ENCODE measurements around the gene DCBLD2.

DCBLD2 gene

DNA sequence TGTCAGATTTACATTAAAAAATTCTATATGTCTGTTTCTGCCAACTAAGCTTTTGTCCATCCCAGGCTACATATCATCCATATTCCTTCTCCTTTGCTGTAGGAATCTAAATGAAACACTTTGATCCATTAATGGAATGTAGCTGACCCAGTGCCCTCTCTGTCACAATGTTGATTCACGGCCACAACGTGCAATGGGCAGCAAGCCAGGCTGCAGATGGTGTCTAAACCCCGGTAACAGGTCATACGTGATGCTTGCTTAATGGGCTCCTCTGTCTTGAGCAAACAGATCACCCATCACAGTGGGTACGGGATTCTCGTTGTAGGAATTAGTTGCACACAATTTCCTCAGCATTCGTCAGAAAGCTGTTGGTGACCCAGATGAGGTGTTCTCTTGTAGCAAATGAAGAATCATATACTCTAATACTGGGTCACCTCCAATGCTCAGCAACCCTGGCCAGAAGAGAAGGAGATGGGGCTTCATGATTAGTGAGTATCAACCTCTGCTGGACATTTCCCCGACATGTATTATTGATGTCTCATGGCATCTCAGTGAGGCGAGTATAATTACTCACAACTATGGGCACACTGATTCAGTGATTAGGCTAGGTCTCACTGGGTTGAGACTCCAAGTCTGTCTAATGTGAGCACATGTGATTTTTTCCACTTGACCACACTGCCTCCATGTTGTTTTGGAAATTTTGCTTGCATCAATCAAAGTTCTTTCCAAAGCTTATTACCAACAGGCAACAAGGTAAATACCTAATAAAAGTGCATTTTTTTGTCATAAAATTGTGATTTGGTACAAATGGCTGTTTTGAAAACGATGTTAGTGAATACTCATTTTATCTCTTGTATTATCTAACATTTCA lies 12.9 kb upstream of the DCBLD2 start:
- H4K12ac ChIP-seq (ENCODE audit: low read depth, low read length), result no peak overlapping the region
- DNase-seq, result no peak

DNA sequence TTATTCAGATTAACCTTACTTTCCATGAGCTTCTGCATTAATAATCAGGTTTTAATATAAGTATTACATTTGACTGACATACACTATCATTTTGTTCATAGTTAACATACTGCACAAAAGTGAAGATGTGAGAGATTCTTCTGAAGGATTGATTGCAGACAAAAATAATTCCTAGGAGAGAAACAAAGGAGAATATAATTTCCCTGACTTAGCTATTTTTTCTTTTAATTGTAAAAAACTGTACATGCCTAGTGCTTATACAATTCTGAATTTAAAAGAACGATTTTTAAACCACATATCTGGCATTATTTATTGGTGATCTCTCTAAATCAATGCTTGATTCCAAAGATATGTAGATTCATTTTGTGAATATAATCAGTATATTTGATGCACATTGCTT lies 11.0 kb upstream of the DCBLD2 start:
- no peak overlapping the region for H2BK5ac ChIP-seq (ENCODE audit: low read depth, low read length, poor library complexity)

More for the DNA sequence above, 12.9 kb upstream of the DCBLD2 start:
- Histone ChIP-seq H3K9ac (ENCODE audit: low read length) (no peak overlapping the region), H3K4ac (ENCODE audit: low read depth, low read length) (no peak overlapping the region), H3K79me2 (ENCODE audit: control insufficient read depth, insufficient read depth, low read length, poor library complexity) (no peaks in the 10 kb centered on the region), H2BK5ac (ENCODE audit: low read depth, low read length, poor library complexity) (no peak overlapping the region), H3K4me1 (ENCODE audit: control insufficient read depth in 1 of 2, insufficient read depth in 2 of 2, low read length in 2 of 2) (no peaks in the 10 kb centered on the region), H4K8ac (ENCODE audit: low read depth, low read length) (no peak overlapping the region), H3K18ac (ENCODE audit: low read length) (no peak overlapping the region), H3K4me2 (ENCODE audit: low read length) (no peak overlapping the region), H2BK12ac (ENCODE audit: low read length) (no peak overlapping the region), H3K36me3 (ENCODE audit: control insufficient read depth in 1 of 2, insufficient read depth in 2 of 2, low read length in 2 of 2) (no peaks in the 10 kb centered on the region), H3K27ac (ENCODE audit: low read depth, low read length) (no peak overlapping the region), H2BK120ac (ENCODE audit: insufficient read depth, low read length, poor library complexity) (no peak overlapping the region), H4K91ac (ENCODE audit: low read depth, low read length) (no peak overlapping the region), H3K23ac (ENCODE audit: low read length) (no peak overlapping the region), H2AK5ac (ENCODE audit: low read length) (no peak overlapping the region), H3K9me3 (ENCODE audit: insufficient read depth, low read depth, low read length) (no peaks in the 10 kb centered on the region), H3K14ac (ENCODE audit: low read length) (no peak overlapping the region), H2AFZ (ENCODE audit: insufficient read depth, low read length, poor library complexity) (no peak overlapping the region), H3K79me1 (ENCODE audit: low read length) (no peaks in the 10 kb centered on the region), H3K4me3 (ENCODE audit: low read depth, low read length) (no peak overlapping the region), H3K27me3 (ENCODE audit: insufficient read depth, low read length) (no peaks in the 10 kb centered on the region)
- no CpG with 5 or more reads among the region's 10 CpGs for WGBS (ENCODE audit: extremely low coverage, insufficient coverage, insufficient read length)

DNA sequence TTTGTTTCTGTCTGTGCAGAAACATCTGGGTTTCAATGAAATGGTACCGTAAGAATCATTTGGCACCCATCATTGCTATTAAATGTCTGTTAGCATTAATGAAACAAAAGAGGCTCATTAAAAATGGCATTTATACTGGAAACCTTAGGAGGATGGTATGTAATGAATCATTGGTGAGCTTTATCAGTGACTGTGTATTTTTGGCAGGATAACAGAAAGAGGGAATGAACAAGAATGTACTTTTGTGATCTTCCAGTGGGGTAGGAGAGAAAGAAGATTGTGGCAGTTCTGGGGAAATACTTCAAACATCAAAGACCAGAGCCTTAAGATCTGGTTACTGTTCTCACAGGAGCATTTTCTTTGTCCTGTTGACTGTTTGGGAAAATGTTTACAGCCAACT lies 4.7 kb upstream of the DCBLD2 start:
- H3K4me3 ChIP-seq (ENCODE audit: low read depth, low read length), result no peak overlapping the region
- H4K8ac ChIP-seq (ENCODE audit: low read depth, low read length), result no peak overlapping the region
- H4K12ac ChIP-seq (ENCODE audit: low read depth, low read length), result no peak overlapping the region
- no peak overlapping the region for H3K4me2 ChIP-seq (ENCODE audit: low read length)
- H3K79me1 ChIP-seq (ENCODE audit: low read length), result peaks cover 4% of the 10 kb centered on the region
- H4K91ac ChIP-seq (ENCODE audit: low read depth, low read length), result no peak overlapping the region
- H2AK5ac ChIP-seq (ENCODE audit: low read length), result no peak overlapping the region
- H3K14ac ChIP-seq (ENCODE audit: low read length), result no peak overlapping the region
- no peak overlapping the region for H3K18ac ChIP-seq (ENCODE audit: low read length)
- H2BK5ac ChIP-seq (ENCODE audit: low read depth, low read length, poor library complexity), result no peak overlapping the region
- H3K23ac ChIP-seq (ENCODE audit: low read length), result no peak overlapping the region
- H3K9ac ChIP-seq (ENCODE audit: low read length), result no peak overlapping the region
- H2BK120ac ChIP-seq (ENCODE audit: insufficient read depth, low read length, poor library complexity), result no peak overlapping the region
- no peak overlapping the region for H3K27ac ChIP-seq (ENCODE audit: low read depth, low read length)
- no CpG with 5 or more reads among the region's 1 CpG for WGBS (ENCODE audit: extremely low coverage, insufficient coverage, insufficient read length)
- no peak overlapping the region for H2AFZ ChIP-seq (ENCODE audit: insufficient read depth, low read length, poor library complexity)
- peaks cover 2% of the 10 kb centered on the region for H3K79me2 ChIP-seq (ENCODE audit: control insufficient read depth, insufficient read depth, low read length, poor library complexity)
- H3K36me3 ChIP-seq (ENCODE audit: control insufficient read depth in 1 of 2, insufficient read depth in 2 of 2, low read length in 2 of 2), result no peaks in the 10 kb centered on the region
- no peaks in the 10 kb centered on the region for H3K9me3 ChIP-seq (ENCODE audit: insufficient read depth, low read depth, low read length)
- no peaks in the 10 kb centered on the region for H3K4me1 ChIP-seq (ENCODE audit: control insufficient read depth in 1 of 2, insufficient read depth in 2 of 2, low read length in 2 of 2)
- no peak for DNase-seq
- H2BK12ac ChIP-seq (ENCODE audit: low read length), result no peak overlapping the region
- no peak overlapping the region for H3K4ac ChIP-seq (ENCODE audit: low read depth, low read length)
- H3K27me3 ChIP-seq (ENCODE audit: insufficient read depth, low read length), result no peaks in the 10 kb centered on the region

More for the DNA sequence above, 11.0 kb upstream of the DCBLD2 start:
- H3K4me1 ChIP-seq (ENCODE audit: control insufficient read depth in 1 of 2, insufficient read depth in 2 of 2, low read length in 2 of 2), result no peaks in the 10 kb centered on the region
- no peak overlapping the region for H3K4me3 ChIP-seq (ENCODE audit: low read depth, low read length)
- H4K8ac ChIP-seq (ENCODE audit: low read depth, low read length), result no peak overlapping the region
- no peak overlapping the region for H4K91ac ChIP-seq (ENCODE audit: low read depth, low read length)
- no peaks in the 10 kb centered on the region for H3K27me3 ChIP-seq (ENCODE audit: insufficient read depth, low read length)
- no peaks in the 10 kb centered on the region for H3K36me3 ChIP-seq (ENCODE audit: control insufficient read depth in 1 of 2, insufficient read depth in 2 of 2, low read length in 2 of 2)
- H2AK5ac ChIP-seq (ENCODE audit: low read length), result no peak overlapping the region
- no peak overlapping the region for H2AFZ ChIP-seq (ENCODE audit: insufficient read depth, low read length, poor library complexity)
- WGBS (ENCODE audit: extremely low coverage, insufficient coverage, insufficient read length), result no CpG with 5 or more reads among the region's 1 CpG
- DNase-seq, result no peak
- no peak overlapping the region for H4K12ac ChIP-seq (ENCODE audit: low read depth, low read length)
- no peaks in the 10 kb centered on the region for H3K9me3 ChIP-seq (ENCODE audit: insufficient read depth, low read depth, low read length)
- no peak overlapping the region for H3K23ac ChIP-seq (ENCODE audit: low read length)
- no peak overlapping the region for H3K14ac ChIP-seq (ENCODE audit: low read length)
- no peaks in the 10 kb centered on the region for H3K79me2 ChIP-seq (ENCODE audit: control insufficient read depth, insufficient read depth, low read length, poor library complexity)
- H3K9ac ChIP-seq (ENCODE audit: low read length), result no peak overlapping the region
- H3K4me2 ChIP-seq (ENCODE audit: low read length), result no peak overlapping the region
- no peaks in the 10 kb centered on the region for H3K79me1 ChIP-seq (ENCODE audit: low read length)
- no peak overlapping the region for H2BK120ac ChIP-seq (ENCODE audit: insufficient read depth, low read length, poor library complexity)
- H3K4ac ChIP-seq (ENCODE audit: low read depth, low read length), result no peak overlapping the region
- no peak overlapping the region for H2BK12ac ChIP-seq (ENCODE audit: low read length)
- no peak overlapping the region for H3K18ac ChIP-seq (ENCODE audit: low read length)
- H3K27ac ChIP-seq (ENCODE audit: low read depth, low read length), result no peak overlapping the region

DNA sequence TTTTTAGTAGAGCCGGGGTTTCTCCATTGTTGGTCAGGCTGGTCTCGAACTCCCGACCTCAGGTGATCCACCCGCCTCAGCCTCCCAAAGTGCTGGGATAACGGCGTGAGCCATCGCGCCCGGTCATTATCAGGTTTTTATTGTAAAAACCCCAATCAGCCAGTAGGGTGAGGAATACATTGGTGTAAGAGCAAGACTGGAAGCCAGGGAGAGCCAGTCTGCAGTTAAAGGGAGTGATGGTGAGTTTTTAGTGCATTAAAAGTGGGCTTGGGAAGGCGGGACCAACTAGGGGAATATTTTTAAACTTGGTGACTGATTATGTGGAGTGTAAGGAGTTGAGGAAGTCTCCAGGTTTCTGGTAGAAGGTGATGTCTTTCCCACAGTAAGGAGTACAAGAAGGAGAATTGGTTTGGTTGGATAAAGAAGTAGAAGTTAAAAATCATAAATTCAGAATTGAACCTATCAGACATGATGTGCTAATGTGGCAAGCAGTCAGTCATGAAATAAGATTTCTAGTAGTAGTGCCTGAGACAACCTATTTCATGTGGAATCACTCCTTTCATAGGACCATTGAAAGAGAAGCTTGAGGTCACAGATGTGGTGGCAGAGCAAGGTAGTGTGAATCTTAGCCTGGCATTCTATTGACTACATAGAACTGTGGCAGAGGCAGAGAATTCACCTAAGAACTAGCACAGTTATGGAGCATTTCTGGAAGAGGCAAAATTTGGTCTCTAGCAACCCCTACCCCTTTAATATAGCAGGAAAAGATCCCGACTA lies 2.4 kb upstream of the DCBLD2 start:
- peaks cover 6% of the 10 kb centered on the region for H3K79me2 ChIP-seq (ENCODE audit: control insufficient read depth, insufficient read depth, low read length, poor library complexity)
- H3K27ac ChIP-seq (ENCODE audit: low read depth, low read length), result no peak overlapping the region
- H4K91ac ChIP-seq (ENCODE audit: low read depth, low read length), result no peak overlapping the region
- H2BK12ac ChIP-seq (ENCODE audit: low read length), result no peak overlapping the region
- H3K14ac ChIP-seq (ENCODE audit: low read length), result no peak overlapping the region
- H3K9ac ChIP-seq (ENCODE audit: low read length), result no peak overlapping the region
- H2AK5ac ChIP-seq (ENCODE audit: low read length), result no peak overlapping the region
- no peak overlapping the region for H2BK5ac ChIP-seq (ENCODE audit: low read depth, low read length, poor library complexity)
- no peak overlapping the region for H3K23ac ChIP-seq (ENCODE audit: low read length)
- no peak overlapping the region for H4K8ac ChIP-seq (ENCODE audit: low read depth, low read length)
- no peak overlapping the region for H3K4me3 ChIP-seq (ENCODE audit: low read depth, low read length)
- no peaks in the 10 kb centered on the region for H3K36me3 ChIP-seq (ENCODE audit: control insufficient read depth in 1 of 2, insufficient read depth in 2 of 2, low read length in 2 of 2)
- no peak for DNase-seq
- H4K12ac ChIP-seq (ENCODE audit: low read depth, low read length), result no peak overlapping the region
- H3K4me1 ChIP-seq (ENCODE audit: control insufficient read depth in 1 of 2, insufficient read depth in 2 of 2, low read length in 2 of 2), result no peaks in the 10 kb centered on the region
- no peaks in the 10 kb centered on the region for H3K27me3 ChIP-seq (ENCODE audit: insufficient read depth, low read length)
- no CpG with 5 or more reads among the region's 11 CpGs for WGBS (ENCODE audit: extremely low coverage, insufficient coverage, insufficient read length)
- peaks cover 7% of the 10 kb centered on the region for H3K79me1 ChIP-seq (ENCODE audit: low read length)
- H2AFZ ChIP-seq (ENCODE audit: insufficient read depth, low read length, poor library complexity), result no peak overlapping the region
- no peak overlapping the region for H3K18ac ChIP-seq (ENCODE audit: low read length)
- no peak overlapping the region for H3K4me2 ChIP-seq (ENCODE audit: low read length)
- H2BK120ac ChIP-seq (ENCODE audit: insufficient read depth, low read length, poor library complexity), result no peak overlapping the region
- no peak overlapping the region for H3K4ac ChIP-seq (ENCODE audit: low read depth, low read length)
- no peaks in the 10 kb centered on the region for H3K9me3 ChIP-seq (ENCODE audit: insufficient read depth, low read depth, low read length)

Data from trophoblast cell (in vitro differentiated cells and primary cell).